ENCODE measurements around the gene JADE2. TPM values are rescaled to one million over a fixed set of nuclear protein-coding genes. Genes with fewer than 3 reads are reported as not detected.

The JADE2 gene
- total and polyA plus RNA-seq, 4 donors, result 12.4 to 53.5 (median 20.3) TPM

- Histone ChIP-seq H3K9ac (ENCODE audit: insufficient read depth in 1 of 2, low read length in 2 of 2) (no peak overlapping the region), H3K27me3 (ENCODE audit: control insufficient read depth in 3 of 3, insufficient read depth in 3 of 3, low read length in 2 of 3) (no peaks in the 10 kb centered on the region), H3K4me3 (no peak overlapping the region), H3K9me3 (ENCODE audit: control insufficient read depth in 4 of 4, insufficient read depth in 3 of 4, low read length in 3 of 4) (no peaks in the 10 kb centered on the region), H3K36me3 (ENCODE audit: control insufficient read depth in 4 of 4, insufficient read depth in 4 of 4, low read length in 4 of 4) (peaks cover 0 to 12% (median 2%) of the 10 kb centered on the region in 4 donors), H3K27ac (ENCODE audit: low read depth in 1 of 2, low read length in 1 of 2) (no peak overlapping the region), H3K4me1 (ENCODE audit: control insufficient read depth in 5 of 5, insufficient read depth in 5 of 5, low read length in 5 of 5) (peaks cover 0 to 2% (median 0%) of the 10 kb centered on the region in 5 donors)
- DNase-seq (peak in 1 of 3 donors; percentile 5), ATAC-seq (ENCODE audit: insufficient read depth, low FRiP score) (no peak)
- TF ChIP-seq, protein P1, sequence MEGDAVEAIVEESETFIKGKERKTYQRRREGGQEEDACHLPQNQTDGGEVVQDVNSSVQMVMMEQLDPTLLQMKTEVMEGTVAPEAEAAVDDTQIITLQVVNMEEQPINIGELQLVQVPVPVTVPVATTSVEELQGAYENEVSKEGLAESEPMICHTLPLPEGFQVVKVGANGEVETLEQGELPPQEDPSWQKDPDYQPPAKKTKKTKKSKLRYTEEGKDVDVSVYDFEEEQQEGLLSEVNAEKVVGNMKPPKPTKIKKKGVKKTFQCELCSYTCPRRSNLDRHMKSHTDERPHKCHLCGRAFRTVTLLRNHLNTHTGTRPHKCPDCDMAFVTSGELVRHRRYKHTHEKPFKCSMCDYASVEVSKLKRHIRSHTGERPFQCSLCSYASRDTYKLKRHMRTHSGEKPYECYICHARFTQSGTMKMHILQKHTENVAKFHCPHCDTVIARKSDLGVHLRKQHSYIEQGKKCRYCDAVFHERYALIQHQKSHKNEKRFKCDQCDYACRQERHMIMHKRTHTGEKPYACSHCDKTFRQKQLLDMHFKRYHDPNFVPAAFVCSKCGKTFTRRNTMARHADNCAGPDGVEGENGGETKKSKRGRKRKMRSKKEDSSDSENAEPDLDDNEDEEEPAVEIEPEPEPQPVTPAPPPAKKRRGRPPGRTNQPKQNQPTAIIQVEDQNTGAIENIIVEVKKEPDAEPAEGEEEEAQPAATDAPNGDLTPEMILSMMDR (IDR thresholded peaks at IDR 0.05; ENCODE audit: control extremely low read depth, extremely low read depth), result no peak
- 46 to 48% methylated on average over 2 of the region's 2 CpGs for WGBS, 2 donors
Measured at GRCh38 chr5:134626369-134627014, 101.0 kb downstream of the JADE2 start.

Small RNA genes within 50 kb of the gene (small RNA-seq; reads per million reads assigned to genes)
- gene RN7SL541P (ENCODE audit: low replicate concordance), result not detected
- not detected for gene RNU6-456P (ENCODE audit: low replicate concordance)

Other genes with a start within 250 kb of the JADE2 start
- gene CDKL3, start 158.5 kb upstream of the JADE2 start, total RNA-seq, result 1 to 10 TPM; 2.2 to 2.9 TPM
- gene CDKL3, start 158.5 kb upstream of the JADE2 start, polyA plus RNA-seq, result 1 to 10 TPM; 1.5 to 3.6 TPM
- 100 to 1,000 TPM in 1 of 2 donors, 10 to 100 TPM in 1; 75.1 to 119 TPM for gene UBE2B, start 154.1 kb upstream of the JADE2 start, total RNA-seq
- 100 to 1,000 TPM in 1 of 2 donors, 10 to 100 TPM in 1; 89.3 to 111 TPM for gene UBE2B, start 154.1 kb upstream of the JADE2 start, polyA plus RNA-seq
- gene CDKN2AIPNL, start 113.8 kb upstream of the JADE2 start, total RNA-seq, result 10 to 100 TPM; 10.9 to 22.1 TPM
- gene CDKN2AIPNL, start 113.8 kb upstream of the JADE2 start, polyA plus RNA-seq, result 10 to 100 TPM; 16.0 to 43.2 TPM
- gene SAR1B, start 107.2 kb downstream of the JADE2 start, total RNA-seq, result 10 to 100 TPM; 44.1 to 58.8 TPM
- gene SAR1B, start 107.2 kb downstream of the JADE2 start, polyA plus RNA-seq, result 10 to 100 TPM; 21.5 to 37.0 TPM
- 10 to 100 TPM; 17.9 to 23.8 TPM for gene SEC24A, start 123.1 kb downstream of the JADE2 start, total RNA-seq
- gene SEC24A, start 123.1 kb downstream of the JADE2 start, polyA plus RNA-seq, result 10 to 100 TPM in 1 of 2 donors, 1 to 10 TPM in 1; 3.3 to 11.8 TPM
- gene CAMLG, start 212.9 kb downstream of the JADE2 start, total RNA-seq, result 10 to 100 TPM; 20.4 to 27.5 TPM
- 10 to 100 TPM; 17.1 to 48.2 TPM for gene CAMLG, start 212.9 kb downstream of the JADE2 start, polyA plus RNA-seq
- gene DDX46, start 233.1 kb downstream of the JADE2 start, total RNA-seq, result 10 to 100 TPM; 40.5 to 73.8 TPM
- gene DDX46, start 233.1 kb downstream of the JADE2 start, polyA plus RNA-seq, result 10 to 100 TPM; 21.8 to 22.5 TPM